Retina (tissue), 1 donor: ENCODE data around the gene CUEDC2.

Experiments
- DNase-seq: peaks from one replicate; pipeline ENCODE4 v3.0.0-alpha.2; 2016

CUEDC2 gene

DNA sequence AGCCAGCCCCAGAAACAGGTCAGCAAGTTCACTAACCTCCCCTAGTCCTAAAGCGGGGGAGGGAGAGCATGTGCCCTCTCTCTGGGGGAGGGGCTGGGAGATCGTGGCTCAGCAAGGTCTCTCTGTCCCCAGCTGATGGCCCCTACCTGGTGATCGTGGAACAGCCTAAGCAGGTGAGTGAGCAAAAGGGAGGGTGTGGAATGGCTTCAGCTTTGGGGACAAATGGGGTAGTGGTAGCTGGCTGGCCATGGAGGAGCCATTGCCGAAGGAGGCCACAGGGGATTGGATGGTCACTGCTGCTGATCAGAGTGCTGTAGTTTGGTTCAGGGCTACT lies 36.1 kb downstream of the CUEDC2 start:
- no peak for DNase-seq

- peak; percentile 83 for DNase-seq
Measured at GRCh38 chr10:102395400-102396316, 36.7 kb downstream of the CUEDC2 start, which contains the start of gene NFKB2. TSS of gene NFKB2 (plus strand) at chr10:102395705. CDS start at chr10:102395960, 255 bp downstream.

DNA sequence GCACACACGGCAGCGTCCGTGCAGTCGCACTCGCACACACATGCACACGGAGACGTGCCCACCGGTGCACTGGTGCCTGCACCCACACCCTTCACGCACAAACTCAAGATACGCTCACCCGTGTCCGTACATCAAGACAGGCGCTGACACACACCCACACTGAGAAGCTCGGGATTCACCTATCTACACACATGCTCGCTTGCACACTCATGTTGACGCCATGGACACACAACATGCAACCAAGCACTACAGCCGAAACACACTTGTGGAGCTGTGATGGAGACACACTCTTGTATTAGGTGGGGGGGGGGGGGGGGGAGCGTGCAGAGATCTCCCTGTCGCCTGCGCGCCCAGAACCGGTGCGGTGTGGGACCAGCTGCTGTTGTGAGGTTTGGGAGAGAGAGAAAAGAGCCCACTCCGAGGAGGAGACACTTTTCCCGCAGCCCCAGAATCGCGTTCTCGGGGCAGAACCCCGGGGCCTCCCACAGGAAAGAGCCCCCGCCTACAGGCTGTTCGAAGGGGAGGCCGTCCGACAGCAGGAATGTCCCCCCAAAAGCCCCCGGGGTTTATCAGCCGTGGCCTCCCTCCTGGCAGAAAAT lies 37.5 kb downstream of the CUEDC2 start:
- no peak for DNase-seq

DNA sequence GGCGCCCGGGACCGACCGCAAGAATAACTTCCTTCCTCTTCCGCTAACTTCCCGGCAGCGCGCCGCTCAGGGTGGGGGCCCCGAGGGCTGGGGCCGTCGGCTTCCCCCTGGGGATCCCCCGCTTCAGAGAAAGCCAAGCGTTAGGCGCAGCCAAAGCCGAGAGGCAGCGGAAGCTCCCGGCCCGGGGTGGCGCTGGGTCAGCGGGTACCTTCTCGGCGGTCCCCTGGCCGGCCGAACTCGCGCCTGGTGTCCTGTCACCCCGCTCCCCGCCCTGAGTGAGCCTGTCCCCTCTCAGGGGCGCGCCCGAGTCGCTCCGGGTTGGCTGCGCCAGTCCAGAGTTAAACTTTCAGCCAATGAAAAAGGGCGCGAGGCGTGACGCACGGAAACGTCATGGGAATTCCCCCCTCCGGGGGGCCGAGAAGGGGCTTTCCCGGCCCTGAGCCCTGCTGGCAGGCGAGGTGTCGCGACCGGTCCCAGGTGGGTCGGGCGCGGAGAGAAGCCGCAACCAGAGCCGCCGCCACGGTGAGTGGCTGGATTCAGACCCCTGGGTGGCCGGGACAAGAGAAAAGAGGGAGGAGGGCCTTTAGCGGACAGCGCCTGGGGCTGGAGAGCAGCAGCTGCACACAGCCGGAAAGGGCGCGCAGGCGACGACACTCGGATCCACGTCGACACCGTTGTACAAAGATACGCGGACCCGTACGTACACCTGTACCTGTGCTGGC lies 38.1 kb downstream of the CUEDC2 start:
- DNase-seq: peak; percentile 94

DNA sequence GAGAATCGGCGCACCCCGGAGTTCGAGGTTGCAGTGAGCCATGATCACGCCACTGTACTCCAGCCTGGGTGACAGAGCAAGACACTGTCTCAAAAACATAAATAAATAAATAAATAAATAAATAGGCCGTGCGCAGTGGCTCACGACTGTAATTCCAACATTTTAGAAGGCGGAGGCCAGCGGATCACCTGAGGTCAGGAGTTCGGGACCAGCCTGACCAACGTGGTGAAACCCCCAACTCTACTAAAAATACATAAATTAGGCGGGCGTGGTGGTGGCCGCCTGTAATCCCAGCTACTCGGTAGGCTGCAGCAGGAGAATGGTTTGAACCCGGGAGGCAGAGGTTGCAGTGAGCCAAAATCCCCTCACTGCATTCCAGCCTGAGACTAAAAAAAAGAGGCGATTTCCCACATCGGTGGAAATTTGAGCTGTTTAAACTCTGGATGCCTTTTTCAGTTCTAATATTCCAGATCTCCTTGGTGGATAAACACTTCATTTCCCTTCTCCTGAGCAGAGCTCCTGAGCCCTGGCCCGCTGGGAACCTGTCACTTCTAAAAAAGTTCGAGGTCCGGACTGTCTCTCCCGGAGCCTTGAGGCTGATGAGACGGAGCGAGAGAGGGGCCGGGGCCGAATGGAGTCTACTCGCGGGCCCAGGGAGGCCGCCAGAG lies 38.8 kb downstream of the CUEDC2 start:
- DNase-seq: no peak

DNA sequence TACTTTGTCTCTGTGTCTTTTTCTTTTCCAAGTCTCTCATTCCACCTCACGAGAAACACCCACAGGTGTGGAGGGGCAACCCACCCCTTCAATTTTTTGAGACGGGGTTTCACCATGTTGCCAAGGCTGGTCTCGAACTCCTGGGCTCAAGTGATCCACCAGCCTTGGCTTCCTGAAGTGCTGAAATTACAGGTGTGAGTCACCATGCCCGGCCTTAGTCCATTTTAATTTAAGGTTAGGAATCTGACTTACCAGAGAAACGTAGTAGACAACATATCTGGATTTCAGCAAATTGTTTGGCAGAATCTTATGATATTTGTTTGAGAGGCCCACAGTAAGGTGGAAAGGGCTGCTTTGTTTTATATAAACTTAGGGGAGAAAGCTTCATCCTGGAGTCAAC lies 40.1 kb downstream of the CUEDC2 start:
- DNase-seq: no peak

DNA sequence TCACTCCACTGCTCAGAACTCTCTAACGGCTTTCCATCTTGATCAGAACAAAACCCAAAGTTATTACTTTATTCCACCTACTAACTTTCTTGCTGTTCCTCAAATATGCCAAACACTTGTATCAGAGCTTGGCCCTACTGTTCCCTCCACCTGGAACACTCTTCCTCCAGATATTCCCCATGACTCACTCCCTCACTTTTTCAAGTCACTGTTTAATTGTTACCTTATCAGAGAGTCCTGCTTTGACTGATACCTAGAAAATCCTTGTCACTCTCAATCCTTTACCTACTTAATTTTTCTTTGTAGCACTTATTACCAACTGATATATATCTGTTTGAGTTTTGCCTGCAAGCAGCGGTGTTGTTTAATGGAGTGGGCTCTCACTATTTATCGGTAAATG lies 42.5 kb downstream of the CUEDC2 start:
- no peak for DNase-seq

DNA sequence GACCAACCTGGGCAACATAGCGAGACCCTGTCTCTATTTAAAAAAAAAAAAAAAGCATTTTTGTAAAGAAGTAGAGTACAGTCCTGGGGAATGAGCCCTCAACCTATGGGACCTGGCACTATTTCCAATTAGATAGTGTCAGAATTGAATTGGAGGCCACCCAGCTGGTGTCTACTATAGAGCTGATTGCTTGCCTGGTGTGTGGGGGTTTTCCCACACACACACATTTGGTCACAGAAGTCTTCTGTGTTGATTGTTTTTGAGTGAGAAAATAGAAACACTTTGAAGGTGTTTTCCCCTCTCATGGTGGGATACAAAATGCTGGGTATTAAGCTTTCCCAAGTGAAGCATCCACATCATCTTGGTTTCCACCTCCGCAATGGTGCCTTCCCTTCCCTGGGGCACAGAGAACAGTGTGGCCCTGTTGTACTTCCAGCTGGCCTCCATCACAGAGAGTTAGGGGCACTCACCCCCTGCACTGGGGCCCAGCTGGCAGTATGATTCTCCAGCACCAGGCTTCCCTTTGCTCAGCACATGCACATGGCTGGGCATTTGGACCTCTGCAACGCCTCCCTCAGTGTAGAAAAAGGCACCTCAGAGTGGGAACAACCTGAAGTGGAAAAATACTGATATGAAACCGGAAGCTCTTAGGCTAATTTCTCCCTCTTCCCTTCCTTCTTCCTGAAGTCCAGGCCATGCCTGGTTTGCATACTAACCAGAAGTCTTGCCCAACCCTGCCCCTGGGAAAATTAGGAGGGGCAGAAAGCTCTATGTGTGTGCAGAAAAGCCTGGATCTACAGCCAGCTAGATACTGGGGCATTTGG lies 47.6 kb downstream of the CUEDC2 start:
- DNase-seq: no peak

GRCh38 chr10:102384053-102384452 lies 48.3 kb downstream of the CUEDC2 start:
- DNase-seq: no peak

DNA sequence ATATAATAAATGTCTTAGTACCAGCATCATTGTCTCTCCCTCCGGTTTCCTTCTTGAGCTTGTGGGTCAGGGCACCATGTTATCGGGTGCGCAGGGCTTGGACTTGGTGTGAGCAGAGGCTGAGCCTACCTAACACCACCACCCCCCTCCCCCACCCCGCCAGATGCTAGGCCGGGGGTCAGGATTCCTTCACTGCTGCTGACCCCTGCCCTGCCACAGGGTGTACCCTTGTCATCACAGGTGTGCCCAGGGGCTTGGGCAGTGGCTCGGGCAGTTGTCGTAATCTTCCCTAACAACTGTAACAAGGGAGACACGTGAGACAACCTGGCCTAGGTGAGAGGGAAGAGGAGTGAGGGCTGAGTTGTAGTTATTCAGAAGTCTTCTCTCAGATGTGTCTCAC lies 49.5 kb downstream of the CUEDC2 start:
- no peak for DNase-seq

DNA sequence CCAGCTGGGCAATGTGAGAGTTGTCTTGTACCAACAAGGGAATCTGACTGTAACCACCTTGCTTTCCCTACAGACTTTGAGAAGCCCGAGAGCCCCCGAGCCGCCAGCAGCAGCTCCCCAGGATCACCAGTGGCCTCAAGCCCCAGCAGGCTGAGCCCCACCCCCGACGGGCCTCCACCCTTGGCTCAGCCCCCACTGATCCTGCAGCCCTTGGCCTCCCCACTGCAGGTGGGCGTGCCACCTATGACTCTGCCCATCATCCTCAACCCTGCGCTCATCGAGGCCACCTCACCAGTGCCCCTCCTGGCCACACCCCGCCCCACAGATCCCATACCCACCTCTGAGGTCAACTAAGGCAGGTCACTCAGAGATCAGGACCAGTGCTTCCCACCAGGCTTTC lies 50.4 kb downstream of the CUEDC2 start:
- DNase-seq: no peak

DNA sequence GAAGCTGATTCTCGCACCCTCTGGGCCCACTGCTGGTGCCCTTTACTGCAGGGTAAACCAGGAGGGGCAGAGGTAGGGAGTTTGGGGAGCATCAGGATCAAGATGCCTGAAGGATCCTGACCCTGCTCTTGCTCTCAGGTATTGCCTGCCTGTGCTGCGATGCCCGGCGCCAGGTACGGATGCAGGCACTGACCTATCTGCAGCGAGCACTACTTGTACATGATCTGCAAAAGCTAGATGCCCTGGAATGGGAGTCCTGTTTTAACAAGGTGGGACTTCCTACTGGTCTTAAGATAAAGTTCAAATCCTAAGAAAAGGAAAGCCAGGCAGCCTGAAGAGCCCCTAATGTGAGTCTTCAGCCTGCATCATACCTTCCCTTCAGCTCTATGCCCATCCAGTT lies 53.0 kb downstream of the CUEDC2 start:
- no peak for DNase-seq

GRCh38 chr10:102376901-102377300 lies 55.5 kb downstream of the CUEDC2 start:
- no peak for DNase-seq

GRCh38 chr10:102375867-102376266 lies 56.5 kb downstream of the CUEDC2 start:
- DNase-seq: no peak

GRCh38 chr10:102375250-102375649 lies 57.1 kb downstream of the CUEDC2 start:
- DNase-seq: no peak
